ENCODE data around the gene PCLAF.
"Not testable (repeated sequence)": the region's sequence is repeated elsewhere in the genome, so short reads cannot be mapped to it uniquely, and the experiment has no call there.

Gene PCLAF

GRCh38 chr15:64381000-64381751, at the start of gene PCLAF:
PCLAF (minus strand) TSS chr15:64381441; CDS start chr15:64381371, 70 bp downstream.
- DNase-seq, result peak; percentile 91

GRCh38 chr15:64430000-64430735, 48.9 kb upstream of the PCLAF start:
- DNase-seq, result no peak

- no peak for DNase-seq
These were observed 48.2 kb upstream of the PCLAF start for GRCh38 chr15:64429448-64429847.

GRCh38 chr15:64426845-64427465, 45.7 kb upstream of the PCLAF start:
- DNase-seq, result no peak

GRCh38 chr15:64425221-64425620, 44.0 kb upstream of the PCLAF start:
- no peak for DNase-seq

- no peak for DNase-seq
These were observed 42.7 kb upstream of the PCLAF start for GRCh38 chr15:64423970-64424369.

GRCh38 chr15:64422697-64423096, 41.5 kb upstream of the PCLAF start:
- no peak for DNase-seq

GRCh38 chr15:64412216-64412615, 31.0 kb upstream of the PCLAF start:
- no peak for DNase-seq

GRCh38 chr15:64400583-64400982, 19.3 kb upstream of the PCLAF start:
- DNase-seq, result no peak

- DNase-seq, result no peak
These were observed 17.3 kb upstream of the PCLAF start for GRCh38 chr15:64398575-64398974.

- DNase-seq, result no peak
These were observed 15.5 kb upstream of the PCLAF start for GRCh38 chr15:64396789-64397188.

- not testable (repeated sequence) for DNase-seq
These were observed 11.2 kb upstream of the PCLAF start for GRCh38 chr15:64392471-64392870.

- no peak for DNase-seq
These were observed 7.8 kb upstream of the PCLAF start for GRCh38 chr15:64389036-64389435.

- peak; percentile 95 for DNase-seq
These were observed 6.4 kb upstream of the PCLAF start, which contains the start of gene TRIP4 for GRCh38 chr15:64387562-64388168. TRIP4 (plus strand) TSS chr15:64387836; CDS start chr15:64387864, 28 bp downstream.

- no peak for DNase-seq
These were observed 5.0 kb upstream of the PCLAF start for GRCh38 chr15:64386291-64386690.

- no peak for DNase-seq
These were observed 2.5 kb upstream of the PCLAF start for GRCh38 chr15:64383760-64384159.

GRCh38 chr15:64380130-64380870, 941 bp downstream of the PCLAF start:
- not testable (repeated sequence) for DNase-seq

GRCh38 chr15:64379216-64379960, 1.9 kb downstream of the PCLAF start:
- no peak for DNase-seq

GRCh38 chr15:64373360-64373759, 7.9 kb downstream of the PCLAF start:
- no peak for DNase-seq

- DNase-seq, result not testable (repeated sequence)
These were observed 9.9 kb downstream of the PCLAF start for GRCh38 chr15:64371383-64371782.

- no peak for DNase-seq
These were observed 12.1 kb downstream of the PCLAF start for GRCh38 chr15:64369078-64369607.
